Measurements from ENCODE around the gene MZB1.
"Not testable (repeated sequence)": the region's sequence is repeated elsewhere in the genome, so short reads cannot be mapped to it uniquely, and the experiment has no call there.

MZB1 gene

DNA sequence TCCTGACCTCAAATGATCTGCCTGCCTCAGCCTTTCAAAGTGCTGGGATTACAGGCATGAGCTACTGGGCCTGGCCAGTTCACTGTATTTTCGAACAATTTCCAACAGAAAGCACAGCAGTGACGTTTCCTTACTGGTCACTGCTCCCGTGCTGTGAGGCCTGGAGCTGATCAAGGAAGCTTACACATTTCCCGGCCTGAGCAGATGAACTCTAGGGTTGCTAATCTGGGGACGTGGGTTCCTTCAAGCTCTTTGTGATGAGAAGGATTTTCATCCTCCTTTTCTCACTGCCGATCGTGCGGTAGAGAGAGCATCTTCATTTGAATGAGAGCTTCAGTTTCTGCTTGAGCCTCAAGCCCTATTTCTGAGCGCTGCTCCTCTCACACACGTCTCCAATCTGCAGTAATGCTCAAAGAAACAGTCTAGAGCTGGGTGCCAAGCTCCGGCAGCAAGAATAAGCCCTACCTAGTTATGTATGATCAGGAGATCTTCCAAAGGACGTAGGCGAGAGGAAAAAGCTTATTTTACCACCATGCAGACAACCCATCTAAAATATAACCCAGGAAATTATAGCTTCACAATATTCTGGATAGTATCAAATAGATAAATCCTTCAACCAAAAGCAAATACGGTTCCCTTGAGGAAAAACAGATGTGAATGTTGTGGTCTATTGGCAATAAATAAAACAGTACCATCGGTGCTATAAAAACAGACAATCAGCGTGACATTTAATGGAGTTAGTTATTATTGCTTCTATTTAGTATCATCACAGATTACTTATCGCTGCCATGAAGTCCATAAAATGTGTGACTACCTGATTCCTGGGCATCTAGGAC is 21.5 kb upstream of the MZB1 start:
- no peak for DNase-seq (ENCODE audit: low spot score)
- FAIRE-seq: no peak

GRCh38 chr5:139410121-139410992 is 20.6 kb upstream of the MZB1 start:
- DNase-seq (ENCODE audit: low spot score) (no peak), FAIRE-seq (no peak)

- not testable (repeated sequence) for FAIRE-seq; DNase-seq (ENCODE audit: low spot score)
These were observed 19.4 kb upstream of the MZB1 start for GRCh38 chr5:139409116-139409515.

DNA sequence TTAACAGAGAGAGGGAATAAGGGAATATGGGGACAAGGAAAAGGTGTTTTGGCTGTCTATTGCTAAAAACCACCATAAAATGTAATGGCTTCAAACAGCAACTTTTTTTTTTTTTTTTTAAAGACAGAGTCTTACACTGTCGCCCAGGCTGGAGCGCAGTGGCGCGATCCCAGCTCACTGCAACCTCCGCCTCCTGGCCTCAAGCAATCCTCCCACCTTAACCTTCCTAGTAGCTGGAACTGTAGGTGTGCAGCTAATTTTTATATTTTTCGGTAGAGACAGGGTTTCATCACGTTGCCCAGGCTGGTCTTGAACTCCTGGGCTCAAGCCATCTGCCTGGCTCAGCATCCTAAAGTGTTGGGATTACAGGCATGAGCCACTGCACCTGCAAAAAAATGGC is 18.5 kb upstream of the MZB1 start:
- DNase-seq (ENCODE audit: low spot score) (no peak), FAIRE-seq (no peak)

DNA sequence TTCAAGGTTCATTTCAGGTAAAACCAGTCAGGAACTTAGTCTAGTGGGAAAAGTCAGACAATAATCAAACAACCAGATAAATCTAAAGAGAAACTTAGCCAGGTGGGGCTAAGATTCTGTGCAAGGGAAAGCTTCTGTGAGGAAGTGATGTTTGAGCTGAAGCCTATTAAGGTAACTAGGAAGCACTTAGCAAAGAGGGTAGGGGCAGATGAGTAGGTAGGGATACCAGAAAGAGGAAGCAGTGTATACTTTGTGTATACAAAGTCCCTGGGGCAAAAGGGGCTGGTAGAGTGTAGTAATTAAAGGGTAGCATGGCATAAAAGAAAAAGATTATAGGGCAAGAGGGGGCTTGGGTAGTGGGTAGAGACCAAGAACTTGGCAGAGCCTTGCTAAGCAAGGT is 17.8 kb upstream of the MZB1 start:
- DNase-seq (ENCODE audit: low spot score) (no peak), FAIRE-seq (no peak)

DNA sequence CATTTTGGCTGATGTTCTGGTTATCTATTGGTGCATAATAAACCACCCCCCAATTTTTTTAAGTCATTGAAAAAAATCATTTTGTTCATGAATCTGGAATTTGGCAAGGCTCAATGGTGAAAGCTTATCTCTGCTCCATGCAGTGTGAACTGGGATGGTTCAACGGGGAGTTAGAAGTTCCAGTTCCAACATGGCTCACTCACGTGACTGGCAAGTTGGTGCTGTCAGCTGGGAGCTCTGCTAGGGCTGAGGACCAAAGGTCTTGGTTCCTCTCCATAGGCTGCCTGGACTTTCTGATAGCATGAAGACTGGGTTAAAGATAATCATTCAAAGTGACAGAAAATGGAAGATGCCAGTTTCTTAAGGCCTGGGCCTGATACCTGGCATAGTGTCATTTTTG is 17.2 kb upstream of the MZB1 start:
- FAIRE-seq: no peak
- DNase-seq (ENCODE audit: low spot score): no peak

- DNase-seq (ENCODE audit: low spot score) (no peak), FAIRE-seq (no peak)
These were observed 14.7 kb upstream of the MZB1 start for GRCh38 chr5:139404484-139404840.

- FAIRE-seq (no peak), DNase-seq (ENCODE audit: low spot score) (peak; percentile 96)
These were observed 14.2 kb upstream of the MZB1 start, which contains the start of gene SPATA24 for GRCh38 chr5:139403787-139404483. TSS of gene SPATA24 (minus strand) at chr5:139404089. CDS start at chr5:139404060, 29 bp downstream.

- FAIRE-seq (no peak), DNase-seq (ENCODE audit: low spot score) (no peak)
These were observed 13.7 kb upstream of the MZB1 start for GRCh38 chr5:139403418-139403786.

DNA sequence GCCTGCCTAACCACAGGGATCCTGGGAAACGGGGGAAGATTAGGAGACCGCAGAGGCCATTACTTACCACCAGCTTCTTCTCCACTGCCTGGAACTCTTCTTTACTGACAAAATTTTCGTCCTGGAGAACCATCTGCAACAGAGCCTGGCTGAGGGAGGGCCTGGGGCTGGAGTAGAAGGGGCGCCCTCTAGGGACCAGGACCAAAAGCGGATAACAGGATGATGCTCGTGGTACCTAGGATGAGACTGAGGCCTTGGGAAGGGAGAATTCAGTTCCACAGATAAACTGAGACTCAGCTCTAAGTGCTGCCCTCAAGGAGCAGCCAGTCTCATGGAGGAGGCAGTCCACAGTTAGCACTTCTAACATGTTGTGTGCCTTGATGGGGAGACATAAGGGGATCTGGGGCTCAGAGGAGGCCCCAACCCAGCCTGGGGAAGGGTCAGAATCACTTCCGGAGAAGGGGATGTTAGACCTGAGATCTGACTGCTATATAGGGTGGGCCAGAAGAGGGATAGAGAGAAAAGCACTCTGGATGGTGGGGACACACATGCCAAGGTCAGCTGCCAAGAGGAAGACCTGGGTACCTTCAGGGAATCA is 12.9 kb upstream of the MZB1 start:
- FAIRE-seq: no peak

GRCh38 chr5:139401546-139401945 is 11.8 kb upstream of the MZB1 start:
- DNase-seq (ENCODE audit: low spot score) (no peak), FAIRE-seq (no peak)

More for the DNA sequence above, 12.9 kb upstream of the MZB1 start:
- no peak for DNase-seq (ENCODE audit: low spot score)

DNA sequence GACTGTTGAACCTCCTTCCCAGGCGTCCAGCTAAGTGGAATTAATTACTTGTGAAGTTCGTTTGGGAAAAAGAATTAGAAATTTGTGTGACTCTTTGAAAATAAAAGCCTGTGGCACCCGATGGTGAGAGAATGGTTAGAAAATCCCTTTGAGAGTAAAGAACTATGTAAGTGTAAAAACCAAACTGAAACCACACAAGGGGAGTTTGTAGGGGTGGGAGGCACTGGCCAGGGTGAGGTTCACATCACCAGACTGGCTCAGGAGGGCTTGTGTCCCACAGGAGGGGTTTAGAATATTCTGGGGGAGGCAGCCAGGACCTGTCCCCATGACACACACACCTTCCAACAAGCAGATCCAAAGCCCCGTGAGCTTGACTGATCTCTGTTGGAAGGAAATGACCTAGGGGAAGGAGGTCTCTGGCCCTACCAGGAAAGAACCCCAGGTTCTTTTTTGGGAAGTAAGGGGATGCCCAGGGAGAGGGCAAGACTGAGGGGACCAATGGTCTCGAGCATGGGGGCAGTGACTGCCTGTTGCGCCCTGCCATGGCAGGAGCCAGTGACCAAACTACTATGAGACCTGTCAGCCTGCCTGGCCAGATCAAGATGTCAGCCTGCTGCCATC is 9.9 kb upstream of the MZB1 start:
- FAIRE-seq (no peak), DNase-seq (ENCODE audit: low spot score) (no peak)

- no peak for DNase-seq (ENCODE audit: low spot score)
- no peak for FAIRE-seq
These were observed 8.2 kb upstream of the MZB1 start for GRCh38 chr5:139397921-139398320.

- FAIRE-seq: no peak
- DNase-seq (ENCODE audit: low spot score): no peak
These were observed 7.0 kb upstream of the MZB1 start for GRCh38 chr5:139396691-139397090.

- no peak for FAIRE-seq
These were observed 6.3 kb upstream of the MZB1 start for GRCh38 chr5:139395844-139396640.

DNA sequence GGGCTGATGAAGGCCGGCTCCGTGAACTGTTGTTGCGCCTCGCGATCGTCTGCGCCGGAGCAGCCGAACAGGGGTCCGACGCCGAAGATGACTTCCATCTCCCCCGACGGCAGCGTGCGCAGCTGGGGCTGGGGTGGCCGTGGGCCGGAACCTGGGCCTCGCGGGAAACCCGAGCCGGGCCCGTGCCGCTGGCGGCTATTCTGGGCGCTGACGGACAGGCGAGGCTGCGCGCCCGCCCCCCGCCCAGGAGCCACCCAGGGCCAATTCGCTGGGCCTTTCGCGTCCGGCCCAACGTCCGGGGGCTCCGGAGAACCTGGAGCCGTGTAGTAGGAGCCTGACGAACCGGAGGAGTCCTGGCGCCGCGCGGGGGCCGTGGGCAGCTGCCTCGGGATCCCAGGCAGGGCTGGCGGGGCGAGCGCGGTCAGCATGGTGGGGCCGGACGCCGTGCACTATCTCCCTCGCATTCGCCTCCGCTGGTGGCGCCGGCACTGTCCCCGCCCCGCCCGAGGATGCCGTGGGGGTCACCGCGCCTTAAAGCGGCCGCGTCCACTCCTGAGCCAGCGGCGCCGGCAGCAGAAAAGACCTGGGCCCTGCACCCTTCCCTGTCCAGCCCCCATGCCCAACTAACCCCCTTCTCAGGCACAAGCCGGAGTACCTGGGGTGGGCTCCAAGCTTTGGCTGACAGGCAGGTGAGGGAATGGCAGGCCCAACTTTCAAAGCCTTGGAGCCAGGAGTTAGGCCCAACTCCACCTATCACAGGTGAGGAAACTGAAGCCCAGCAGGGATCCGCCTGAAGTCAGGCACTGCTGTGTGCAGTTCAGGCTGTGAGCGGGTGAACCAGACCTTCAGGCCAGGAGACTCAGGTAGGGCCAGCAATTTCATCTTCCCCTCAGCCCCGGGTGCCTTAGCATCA is 5.2 kb upstream of the MZB1 start, which contains the start of gene PROB1:
PROB1 (minus strand) TSS at position 451 of the 913 bp plus-strand sequence; CDS start at position 428, 23 bp downstream.
- DNase-seq (ENCODE audit: low spot score): no peak
- no peak for FAIRE-seq

More at GRCh38 chr5:139395844-139396640, 6.3 kb upstream of the MZB1 start:
- DNase-seq (ENCODE audit: low spot score): no peak

DNA sequence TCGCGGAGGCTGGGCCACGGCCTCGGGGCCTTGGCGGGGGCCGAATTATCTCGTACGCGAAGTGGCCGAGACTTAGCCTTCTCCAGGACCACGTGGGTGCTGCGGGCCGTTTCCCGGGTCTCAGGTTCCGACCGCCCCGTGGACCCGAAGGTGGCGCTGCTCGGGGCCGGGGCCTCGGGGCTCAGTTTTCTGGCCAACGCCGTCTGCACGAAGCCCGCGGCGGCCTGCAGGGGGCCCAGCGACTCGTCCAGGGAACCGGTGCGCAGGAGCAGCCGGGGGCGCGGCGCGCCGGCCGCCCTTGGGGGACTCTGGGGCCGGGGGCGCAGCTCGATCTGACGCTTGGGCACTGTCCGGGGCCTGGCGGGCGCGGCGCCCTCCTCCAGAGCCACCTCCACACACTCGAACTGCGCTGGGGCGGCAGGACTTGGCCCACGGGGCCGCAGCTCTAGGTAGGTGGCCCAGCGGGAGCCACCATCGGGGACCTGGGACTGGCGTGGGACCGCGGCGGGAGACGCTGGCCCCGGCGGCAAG is 4.5 kb upstream of the MZB1 start:
- no peak for FAIRE-seq
- DNase-seq (ENCODE audit: low spot score): no peak

DNA sequence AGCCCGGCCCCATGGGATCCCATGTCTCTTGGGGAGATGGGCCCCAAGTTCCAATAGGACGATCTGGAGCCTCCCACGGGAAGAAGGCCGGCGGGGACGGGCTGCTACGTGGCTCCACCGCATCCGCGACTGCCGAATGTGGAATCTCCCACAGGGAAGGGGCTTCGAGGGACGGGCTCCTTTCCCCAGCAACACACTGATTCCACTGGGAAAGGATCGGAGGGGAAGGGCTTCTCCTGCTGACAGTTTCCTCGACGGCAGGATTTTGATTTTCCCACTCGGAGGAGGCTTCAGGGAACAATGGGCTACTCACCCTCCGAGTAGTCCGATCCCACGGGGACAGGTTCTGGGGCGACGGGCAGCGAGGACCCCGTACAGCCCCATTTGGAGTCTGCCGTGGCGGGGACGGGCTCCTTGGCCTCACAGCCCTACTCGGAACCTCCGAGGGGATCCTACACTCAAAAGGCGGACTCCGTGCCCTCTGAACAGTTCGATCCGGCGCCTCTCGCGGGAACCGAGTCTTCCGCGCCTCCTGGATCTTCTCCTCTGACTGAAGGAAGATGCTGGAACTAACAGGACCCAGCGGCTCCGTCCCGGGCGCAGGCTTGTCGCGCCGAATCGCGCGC is 3.9 kb upstream of the MZB1 start:
- DNase-seq (ENCODE audit: low spot score): no peak
- no peak for FAIRE-seq
